OCI-LY3 (cell line): ENCODE results near the gene SLC5A1.

Experiments
- H2AFZ ChIP-seq: fragments of 200-600, 300-600 bp; shearing (Covaris generic); 2 replicates; pipeline ENCODE4 v1.6.0; 2014; ENCODE audit warnings: antibody characterized with exemption, low read depth, low read length
- H3K27ac ChIP-seq: fragments of 200-600, 300-600 bp; sonication (generic); 2 replicates; pipeline ENCODE4 v1.5.1; 2014; ENCODE audit warnings: mild to moderate bottlenecking, low read length, moderate library complexity, mixed read lengths
- H3K27me3 ChIP-seq: fragments of 200-600, 300-600 bp; sonication (generic); 2 replicates; pipeline ENCODE4 v1.6.1; 2014; ENCODE audit warnings: low read depth, low read length, mixed read lengths
- H3K36me3 ChIP-seq: fragments of 200-600, 300-600 bp; sonication (generic); replicated peaks from 2 replicates; pipeline ENCODE3; 2014; ENCODE audit warnings: low read depth, low read length, mixed read lengths
- H3K4me1 ChIP-seq: fragments of 300-600, 200-600 bp; sonication (generic); 2 replicates; pipeline ENCODE4 v1.6.1; 2014; ENCODE audit warnings: low read length, mixed read lengths
- H3K4me2 ChIP-seq: fragments of 200-600, 300-600 bp; sonication (generic); 2 replicates; pipeline ENCODE4 v1.6.1; 2014; ENCODE audit warnings: low read length, mixed read lengths
- H3K4me3 ChIP-seq: fragments of 300-600, 200-600 bp; sonication (generic); 2 replicates; pipeline ENCODE4 v1.5.1; 2014; ENCODE audit warnings: antibody characterized with exemption, mild to moderate bottlenecking, low read length, moderate library complexity
- H3K79me2 ChIP-seq: fragments of 300-600, 200-600 bp; shearing (Covaris generic); 2 replicates; pipeline ENCODE4 v1.6.1; 2014; ENCODE audit warnings: mild to moderate bottlenecking, low read length, mixed read lengths
- H3K9ac ChIP-seq: fragments of 300-600, 200-600 bp; shearing (Covaris generic); 2 replicates; pipeline ENCODE4 v1.6.0; 2014; ENCODE audit warnings: mild to moderate bottlenecking, low read length, moderate library complexity
- H3K9me3 ChIP-seq: fragments of 200-600, 300-600 bp; shearing (Covaris generic); 2 replicates; pipeline ENCODE4 v1.6.1; 2014; ENCODE audit warnings: low read length, mixed read lengths; ENCODE audit not compliant: insufficient read depth
- H4K20me1 ChIP-seq: fragments of 200-600, 300-600 bp; sonication (generic); 2 replicates; pipeline ENCODE4 v1.6.1; 2016; ENCODE audit warnings: low read length, mixed read lengths; ENCODE audit not compliant: insufficient read depth
- CTCF ChIP-seq: fragments of 200-600, 300-600 bp; sonication (generic); IDR thresholded peaks from 2 replicates; pipeline ENCODE4 v1.5.1; 2014; ENCODE audit warnings: antibody characterized with exemption, low read length, low read depth
- EZH2phosphoT487 ChIP-seq: fragments of 200-600 bp; shearing (Covaris generic); IDR thresholded peaks from 2 replicates; pipeline ENCODE4 v1.6.1; 2018; ENCODE audit warnings: antibody characterized with exemption, mixed run types, low read depth

The SLC5A1 gene

GRCh38 chr22:32083000-32083399, 39.9 kb downstream of the SLC5A1 start:
- TF ChIP-seq EZH2phosphoT487 (no peak), CTCF (no peak)

GRCh38 chr22:32083814-32084213, 40.8 kb downstream of the SLC5A1 start:
- no peak overlapping the region for H3K27ac ChIP-seq
- no peak for TF ChIP-seq CTCF
- no peak for TF ChIP-seq EZH2phosphoT487
- no peaks in the 10 kb centered on the region for H3K4me1 ChIP-seq
- H3K4me3 ChIP-seq = no peak overlapping the region
- H3K79me2 ChIP-seq = no peaks in the 10 kb centered on the region
- H3K9me3 ChIP-seq = no peaks in the 10 kb centered on the region
- H3K27me3 ChIP-seq = peaks cover 23% of the 10 kb centered on the region
- no peak overlapping the region for H3K4me2 ChIP-seq
- no peaks in the 10 kb centered on the region for H3K36me3 ChIP-seq
- H2AFZ ChIP-seq = no peak overlapping the region
- H3K9ac ChIP-seq = no peak overlapping the region
- H4K20me1 ChIP-seq = no peaks in the 10 kb centered on the region

More at GRCh38 chr22:32083000-32083399, 39.9 kb downstream of the SLC5A1 start:
- Histone ChIP-seq H4K20me1 (no peaks in the 10 kb centered on the region), H3K27ac (no peak overlapping the region), H2AFZ (no peak overlapping the region), H3K79me2 (no peaks in the 10 kb centered on the region), H3K4me2 (no peak overlapping the region), H3K9ac (no peak overlapping the region), H3K4me3 (no peak overlapping the region), H3K27me3 (peaks cover 18% of the 10 kb centered on the region), H3K9me3 (no peaks in the 10 kb centered on the region), H3K36me3 (no peaks in the 10 kb centered on the region), H3K4me1 (no peaks in the 10 kb centered on the region)

GRCh38 chr22:32088084-32088483, 45.0 kb downstream of the SLC5A1 start:
- H2AFZ ChIP-seq = no peak overlapping the region
- H3K4me3 ChIP-seq = no peak overlapping the region
- H3K36me3 ChIP-seq = no peaks in the 10 kb centered on the region
- H3K9ac ChIP-seq = no peak overlapping the region
- no peaks in the 10 kb centered on the region for H3K9me3 ChIP-seq
- H3K27ac ChIP-seq = no peak overlapping the region
- H3K79me2 ChIP-seq = no peaks in the 10 kb centered on the region
- no peak overlapping the region for H3K4me2 ChIP-seq
- H4K20me1 ChIP-seq = no peaks in the 10 kb centered on the region
- peaks cover 31% of the 10 kb centered on the region for H3K27me3 ChIP-seq
- no peaks in the 10 kb centered on the region for H3K4me1 ChIP-seq
- TF ChIP-seq EZH2phosphoT487 (no peak), CTCF (no peak)

GRCh38 chr22:32097018-32097417, 54.0 kb downstream of the SLC5A1 start:
- Histone ChIP-seq H3K79me2 (no peaks in the 10 kb centered on the region), H3K4me2 (no peak overlapping the region), H3K9me3 (no peaks in the 10 kb centered on the region), H2AFZ (no peak overlapping the region), H3K27me3 (peaks cover 37% of the 10 kb centered on the region), H4K20me1 (no peaks in the 10 kb centered on the region), H3K9ac (no peak overlapping the region), H3K36me3 (no peaks in the 10 kb centered on the region), H3K4me1 (no peaks in the 10 kb centered on the region), H3K4me3 (no peak overlapping the region), H3K27ac (no peak overlapping the region)
- no peak for TF ChIP-seq CTCF
- TF ChIP-seq EZH2phosphoT487 = no peak
